H1 (cell line): ENCODE results near the gene CYP4B1. TPM values are rescaled to one million over a fixed set of nuclear protein-coding genes. Genes with fewer than 3 reads are reported as not detected.
"Not testable (repeated sequence)": the region's sequence is repeated elsewhere in the genome, so short reads cannot be mapped to it uniquely, and the experiment has no call there.

Experiments
- CTCF ChIA-PET: fragments of 300-600 bp; sonication (Branson Sonifier 250); formaldehyde crosslinking; loops from one replicate; lab custom pipeline; 2021; ENCODE audit not compliant: partially characterized antibody; lab: Charles Lee
- POLR2A ChIA-PET: fragments of 300-600 bp; sonication (Branson Sonifier 250); formaldehyde crosslinking; loops from one replicate; lab custom pipeline; 2021; ENCODE audit warnings: inconsistent platforms; ENCODE audit not compliant: partially characterized antibody; lab: Charles Lee
- DNase-seq, 2 experiments: peaks; one replicate each; pipeline versions ENCODE4 v3.0.0 to v3.0.0-alpha.2; 2010 to 2022; ENCODE audit warnings: low spot score in 2 of 2, low read depth in 1 of 2, mixed read lengths in 1 of 2
- FAIRE-seq: peaks from 2 replicates; lab custom pipeline; 2011; peaks lifted over from hg19 to GRCh38; lab: Jason Lieb, UNC
- H2AFZ ChIP-seq: 2 replicates; pipeline ENCODE4 v1.8.1; 2012; ENCODE audit warnings: low read length, inconsistent platforms
- H2AK5ac ChIP-seq: 2 replicates; pipeline ENCODE4 v1.6.1; 2013; ENCODE audit warnings: low read depth, low read length
- H2BK120ac ChIP-seq: replicated peaks from 2 replicates; pipeline ENCODE3; 2013; ENCODE audit warnings: low read depth, low read length, inconsistent platforms
- H2BK12ac ChIP-seq: 2 replicates; pipeline ENCODE4 v1.6.1; 2013; ENCODE audit warnings: low read depth, low read length
- H2BK15ac ChIP-seq: 2 replicates; pipeline ENCODE4 v1.6.1; 2013; ENCODE audit warnings: low read length
- H2BK20ac ChIP-seq: 2 replicates; pipeline ENCODE4 v1.6.1; 2013; ENCODE audit warnings: low read length
- H2BK5ac ChIP-seq: 2 replicates; pipeline ENCODE4 v1.6.1; 2013; ENCODE audit warnings: low read depth, low read length
- H3K14ac ChIP-seq: 2 replicates; pipeline ENCODE4 v1.6.1; 2013; ENCODE audit warnings: inconsistent platforms; ENCODE audit not compliant: insufficient read length
- H3K18ac ChIP-seq: 2 replicates; pipeline ENCODE4 v1.6.1; 2013; ENCODE audit warnings: low read length; ENCODE audit errors: extremely low read depth
- H3K23ac ChIP-seq: 2 replicates; pipeline ENCODE4 v1.6.1; 2013; ENCODE audit warnings: inconsistent platforms; ENCODE audit not compliant: insufficient read length
- H3K23me2 ChIP-seq: 2 replicates; pipeline ENCODE4 v1.6.1; 2013; ENCODE audit warnings: low read depth, low read length
- H3K27ac ChIP-seq: 2 replicates; pipeline ENCODE4 v1.6.1; 2011; ENCODE audit warnings: low read depth, low read length, inconsistent platforms
- H3K27me3 ChIP-seq, 4 experiments: replicated peaks in 1 of 4; 1 replicate in 1 of 4; 2 replicates in 3 of 4; pipeline versions ENCODE4 v1.6.1 to v1.8.1; 2011 to 2013; ENCODE audit warnings: low read length in 3 of 4, mild to moderate bottlenecking in 3 of 4, inconsistent platforms in 2 of 4, mixed read lengths in 2 of 4, moderate library complexity in 1 of 4; ENCODE audit not compliant: control insufficient read depth in 3 of 4, insufficient read depth in 3 of 4; ENCODE audit errors: extremely low read depth in 1 of 4
- H3K36me3 ChIP-seq, 4 experiments: 2 replicates each; pipeline versions ENCODE4 v1.6.1 to v1.8.1; 2011 to 2013; ENCODE audit warnings: mild to moderate bottlenecking in 4 of 4, low read length in 3 of 4, moderate library complexity in 2 of 4, control low read depth in 1 of 4, inconsistent platforms in 1 of 4; ENCODE audit not compliant: insufficient read depth in 4 of 4, control insufficient read depth in 2 of 4
- H3K4ac ChIP-seq: replicated peaks from 2 replicates; pipeline ENCODE3; 2013; ENCODE audit warnings: low read length, low read depth, mixed read lengths, inconsistent platforms; ENCODE audit not compliant: insufficient read length
- H3K4me1 ChIP-seq, 4 experiments: replicated peaks in 1 of 4; 1 replicate in 1 of 4; 2 replicates in 3 of 4; pipeline versions ENCODE4 v1.6.1 to v1.8.1; 2011 to 2013; ENCODE audit warnings: low read length in 3 of 4, inconsistent platforms in 2 of 4, mixed read lengths in 1 of 4; ENCODE audit not compliant: insufficient read depth in 4 of 4, control insufficient read depth in 3 of 4
- H3K4me2 ChIP-seq, 2 experiments: 2 replicates each; pipeline versions ENCODE4 v1.6.1 to v1.8.1; 2011 to 2013; ENCODE audit warnings: low read depth in 2 of 2, low read length in 2 of 2, control low read depth in 1 of 2, inconsistent platforms in 1 of 2, mild to moderate bottlenecking in 1 of 2; ENCODE audit not compliant: insufficient read depth in 1 of 2
- H3K4me3 ChIP-seq, 4 experiments: fragments of 200-600, 300-600 bp in 1 of 4; sonication (generic), shearing (Covaris generic), sonication (Bioruptor Twin) in 1 of 4; 2 replicates each; pipeline versions ENCODE4 v1.5.1 to v1.8.1; 2011 to 2016; ENCODE audit warnings: low read length in 4 of 4, low read depth in 3 of 4, control low read depth in 2 of 4, inconsistent platforms in 2 of 4, mild to moderate bottlenecking in 2 of 4, mixed read lengths in 1 of 4, moderate library complexity in 1 of 4; ENCODE audit not compliant: insufficient read depth in 2 of 4; ENCODE audit errors: extremely low read depth in 1 of 4
- H3K56ac ChIP-seq: replicated peaks from 2 replicates; pipeline ENCODE3; 2013; ENCODE audit warnings: low read depth, mild to moderate bottlenecking, mixed read lengths, low read length, inconsistent platforms; ENCODE audit not compliant: insufficient read length
- H3K79me1 ChIP-seq: 2 replicates; pipeline ENCODE4 v1.6.1; 2013; ENCODE audit warnings: low read depth, low read length, control low read depth
- H3K79me2 ChIP-seq, 2 experiments: 2 replicates each; pipeline versions ENCODE4 v1.6.1 to v1.8.1; 2012 to 2013; ENCODE audit warnings: low read length in 2 of 2, mild to moderate bottlenecking in 2 of 2, inconsistent platforms in 1 of 2; ENCODE audit not compliant: insufficient read depth in 2 of 2, control insufficient read depth in 1 of 2
- H3K9ac ChIP-seq, 4 experiments: replicated peaks in 1 of 4; 1 replicate in 1 of 4; 2 replicates in 3 of 4; pipeline versions ENCODE4 v1.6.1 to v1.8.1; 2011 to 2013; ENCODE audit warnings: low read depth in 3 of 4, low read length in 3 of 4, control low read depth in 2 of 4, mild to moderate bottlenecking in 2 of 4, moderate library complexity in 2 of 4, inconsistent platforms in 1 of 4; ENCODE audit errors: extremely low read depth in 1 of 4
- H3K9me3 ChIP-seq, 2 experiments: 2 replicates each; pipeline versions ENCODE4 v1.6.1 to v1.8.1; 2012 to 2013; ENCODE audit warnings: mild to moderate bottlenecking in 2 of 2, moderate library complexity in 2 of 2, control low read depth in 1 of 2, inconsistent platforms in 1 of 2, low read depth in 1 of 2, low read length in 1 of 2, mixed read lengths in 1 of 2; ENCODE audit not compliant: insufficient read depth in 2 of 2
- H4K20me1 ChIP-seq, 2 experiments: replicated peaks in 1 of 2; 2 replicates each; pipeline versions ENCODE3 to v1.8.1; 2011 to 2013; ENCODE audit warnings: inconsistent platforms in 2 of 2, low read length in 2 of 2, mild to moderate bottlenecking in 1 of 2; ENCODE audit not compliant: insufficient read depth in 2 of 2, control insufficient read depth in 1 of 2
- H4K5ac ChIP-seq: 2 replicates; pipeline ENCODE4 v1.6.1; 2013; ENCODE audit warnings: low read length, low read depth, mixed read lengths, inconsistent platforms; ENCODE audit not compliant: insufficient read length
- H4K8ac ChIP-seq: 2 replicates; pipeline ENCODE4 v1.8.0; 2013; ENCODE audit warnings: mild to moderate bottlenecking, moderate library complexity, low read length, inconsistent platforms; ENCODE audit not compliant: insufficient read depth; ENCODE audit errors: extremely low read depth
- H4K91ac ChIP-seq: replicated peaks from 2 replicates; pipeline ENCODE3; 2013; ENCODE audit warnings: low read length, mixed read lengths, inconsistent platforms; ENCODE audit not compliant: insufficient read length
- SRF ChIP-seq: IDR thresholded peaks from 2 replicates; pipeline ENCODE4 v1.6.1; 2011; ENCODE audit warnings: mild to moderate bottlenecking, low read depth, low read length, moderate library complexity
- WGBS, 2 experiments: shearing (Covaris generic) in 1 of 2; methylation state at CpG; one replicate each; pipeline versions ENCODE4 v1.1.6 to v1.1.7; 2013 to 2015; ENCODE audit warnings: low lambda C conversion rate in 2 of 2, mixed read lengths in 2 of 2, inconsistent platforms in 1 of 2, low coverage in 1 of 2, missing lambda C conversion rate in 1 of 2; ENCODE audit not compliant: insufficient replicate concordance in 2 of 2, insufficient coverage in 1 of 2, insufficient read length in 1 of 2; ENCODE audit errors: extremely low coverage in 1 of 2, missing lambda C conversion rate in 1 of 2; 5-methylcytosine and 5-hydroxymethylcytosine counted together
- polyA plus RNA-seq, 7 experiments: library from polyadenylated mRNA; depleted of rRNA in 3 of 7; stranded (reverse) in 5 of 7; unstranded in 2 of 7; fragments of >200 nt in 5 of 7; fragments of 200-250 nt in 2 of 7; gene quantifications; 1 replicate in 5 of 7; 2 replicates in 1 of 7; 4 replicates in 1 of 7; pipeline versions ENCODE4 v1.2.1 to v1.2.3, GENCODE V29; 2011 to 2013; ENCODE audit warnings: missing spikeins in 2 of 7, mixed read lengths in 2 of 7
- total RNA-seq: library from RNA; stranded (reverse); fragmentation: NEBNext Ultra II Directional; extraction: Animal tissue kit (Norgen Biotek cat#: 25700); gene quantifications from 2 replicates; pipeline ENCODE4 v1.2.1, GENCODE V29; 2021

The CYP4B1 gene
- total and polyA plus RNA-seq, 2 of the 8 experiments (the other 6 are each of a cell fraction or from before 2014, with no cell fraction given) = 0.23 TPM; not detected in 1

DNA sequence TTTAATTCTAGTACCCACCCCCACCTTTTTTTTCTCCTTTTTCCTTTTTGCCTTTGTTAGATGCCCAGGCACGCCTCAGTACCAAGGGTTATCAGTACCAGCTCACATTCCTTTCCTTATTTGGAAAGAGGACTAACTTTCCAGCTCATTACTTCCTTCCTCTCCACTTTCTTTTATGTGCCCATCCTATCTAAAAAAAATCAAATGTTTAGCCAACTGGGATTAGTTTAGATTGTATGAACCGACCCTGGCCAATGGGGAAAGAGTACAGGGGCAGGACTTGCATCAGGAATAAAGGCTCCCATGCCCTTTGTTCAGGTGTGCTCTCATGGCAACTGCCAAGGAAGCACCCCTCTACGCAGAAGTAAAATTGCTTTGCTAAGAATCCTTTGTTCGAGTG lies 44.1 kb upstream of the CYP4B1 start:
- H3K27me3 ChIP-seq, H3K4me2 ChIP-seq, H2BK120ac ChIP-seq, H4K8ac ChIP-seq, H3K4ac ChIP-seq, H3K9me3 ChIP-seq, H2BK20ac ChIP-seq, POLR2A ChIA-PET, H4K20me1 ChIP-seq, H3K36me3 ChIP-seq, H3K56ac ChIP-seq, CTCF ChIA-PET, H2BK12ac ChIP-seq, H3K23ac ChIP-seq, H3K14ac ChIP-seq, H2BK15ac ChIP-seq, FAIRE-seq, H2BK5ac ChIP-seq, H3K27ac ChIP-seq, DNase-seq, H3K4me3 ChIP-seq, H3K79me2 ChIP-seq, H3K18ac ChIP-seq, H4K5ac ChIP-seq, H4K91ac ChIP-seq, H3K23me2 ChIP-seq, H3K9ac ChIP-seq, H3K79me1 ChIP-seq, H2AK5ac ChIP-seq: not testable (repeated sequence)
- Histone ChIP-seq H3K4me1 (peaks cover 4 to 13% (median 8%) of the 10 kb centered on the region in 4 experiments; a peak in 6 of 7 replicates), H2AFZ (0 out of 2 replicates have a peak overlapping the region, but pooled peaks have one; percentile 66)
- 85% methylated on average over 3 of the region's 4 CpGs; no CpG with 5 or more reads in 1 of the 2 experiments for WGBS, 2 experiments
- peak; percentile 16; the same call in 1 of the 2 replicates for TF ChIP-seq SRF
